Esophagus squamous epithelium (tissue), 5 donors: Measurements from ENCODE around the gene CSTPP1. TPM values are rescaled to one million over a fixed set of nuclear protein-coding genes. Genes with fewer than 3 reads are reported as not detected.
"Not testable (repeated sequence)": the region's sequence is repeated elsewhere in the genome, so short reads cannot be mapped to it uniquely, and the experiment has no call there.

Source experiments
- DNase-seq: peaks from one replicate; lab custom pipeline; 2025; lab: John Stamatoyannopoulos, UW
- H3K27ac ChIP-seq, 4 donors: fragments of 200-600 bp; sonication (generic); one replicate each; pipeline ENCODE4 v1.5.1; 2016 to 2019; ENCODE audit warnings: mild to moderate bottlenecking in 1 of 4
- H3K27me3 ChIP-seq, 4 donors: fragments of 200-600 bp; sonication (generic); 1 replicate in 3 of 4; 2 replicates in 1 of 4; pipeline versions ENCODE4 v1.5.1 to v1.6.0; 2017 to 2021; ENCODE audit warnings: antibody characterized with exemption in 1 of 4
- H3K36me3 ChIP-seq, 3 donors: fragments of 200-600 bp; sonication (generic); one replicate each; pipeline ENCODE4 v1.5.1; 2016 to 2019
- H3K4me1 ChIP-seq, 3 donors: fragments of 200-600 bp; sonication (generic); one replicate each; pipeline ENCODE4 v1.5.1; 2017 to 2019
- H3K4me3 ChIP-seq, 4 donors: fragments of 200-600 bp; sonication (generic); 1 replicate in 3 of 4; 2 replicates in 1 of 4; pipeline ENCODE4 v1.5.1; 2016 to 2019; ENCODE audit warnings: mild to moderate bottlenecking in 2 of 4, moderate library complexity in 1 of 4
- H3K9me3 ChIP-seq, 3 donors: fragments of 200-600 bp; sonication (generic); one replicate each; pipeline ENCODE4 v1.5.1; 2016 to 2019
- POLR2A ChIP-seq, 4 donors: fragments of 450-650 bp; IDR thresholded peaks; one replicate each; pipeline ENCODE4 v1.6.1; 2017; ENCODE audit warnings: antibody characterized with exemption in 4 of 4, mild to moderate bottlenecking in 4 of 4, moderate library complexity in 3 of 4
- WGBS, 2 donors: methylation state at CpG; one replicate each; pipeline ENCODE4 v1.1.5; 2018; 5-methylcytosine and 5-hydroxymethylcytosine counted together
- intact Hi-C: fragments of 100-400 bp; cut with DNase I; formaldehyde crosslinking; loops from one replicate; pipeline ENCODE4 v1.15.0; 2022
- total RNA-seq, 4 donors: library from RNA; depleted of rRNA; stranded (reverse); fragments of >200 nt; gene quantifications; one replicate each; pipeline ENCODE4 v1.1.0, GENCODE V29; 2016
- TF ChIP-seq, protein P1 (sequence below), 6 experiments: fragments of 450-650 bp in 4 of 6; fragments of 200-600 bp in 2 of 6; sonication (generic) in 2 of 6; IDR thresholded peaks; one replicate each; pipeline ENCODE4 v1.5.1; 2016 to 2019; ENCODE audit warnings: antibody characterized with exemption in 6 of 6, mild to moderate bottlenecking in 4 of 6, moderate library complexity in 4 of 6
- donor health status: DM: yes; HTN: yes; CAD: no.

The CSTPP1 gene
- total RNA-seq, 4 donors from 2014 or later: 9.4 to 19.6 (median 16.4) TPM

DNA sequence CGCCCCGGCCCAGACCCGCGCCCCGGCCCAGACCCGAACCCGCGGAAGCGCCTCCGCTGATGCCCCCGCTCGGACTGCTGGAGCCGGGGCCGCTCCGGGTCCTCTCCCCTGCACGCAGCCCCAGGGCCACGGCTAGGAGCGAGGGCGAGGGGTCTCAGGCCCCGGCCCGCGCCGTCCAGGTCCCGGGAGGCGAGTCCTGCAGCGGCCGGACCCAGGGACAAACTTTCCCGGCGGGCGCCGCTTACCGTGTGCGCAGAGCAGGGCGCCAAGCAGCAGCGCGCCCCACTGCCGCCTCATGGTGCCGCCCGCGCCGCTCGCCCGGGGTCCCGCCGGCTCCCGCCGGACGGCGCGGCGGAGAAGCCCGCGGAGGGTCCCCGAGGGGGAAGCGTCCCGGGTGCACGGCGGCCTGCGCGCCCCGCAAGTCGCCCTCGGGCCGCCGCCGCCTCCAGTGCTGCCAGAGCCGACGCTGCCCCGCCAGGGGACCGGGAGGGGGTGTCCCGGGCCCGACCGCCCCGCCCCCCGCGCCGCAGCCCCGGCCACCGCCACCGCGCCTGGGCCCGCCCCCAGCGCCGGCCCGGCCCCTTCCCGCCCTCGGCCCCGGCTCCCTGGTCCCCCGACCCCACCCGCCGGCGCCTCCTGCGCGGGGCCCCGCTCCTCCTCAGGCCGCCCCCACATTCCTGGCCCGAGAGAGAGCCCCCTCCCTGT, 18.3 kb upstream of the CSTPP1 start, which contains the start of gene LRP4:
TSS of gene LRP4 (minus strand) at position 468 of the 705 bp plus-strand sequence. CDS start at position 297, 171 bp downstream.
- DNase-seq: no peak
- WGBS, 2 donors: no CpG with 5 or more reads among the region's 97 CpGs
- intact Hi-C loops: no loop called here
- TF ChIP-seq, protein P1, sequence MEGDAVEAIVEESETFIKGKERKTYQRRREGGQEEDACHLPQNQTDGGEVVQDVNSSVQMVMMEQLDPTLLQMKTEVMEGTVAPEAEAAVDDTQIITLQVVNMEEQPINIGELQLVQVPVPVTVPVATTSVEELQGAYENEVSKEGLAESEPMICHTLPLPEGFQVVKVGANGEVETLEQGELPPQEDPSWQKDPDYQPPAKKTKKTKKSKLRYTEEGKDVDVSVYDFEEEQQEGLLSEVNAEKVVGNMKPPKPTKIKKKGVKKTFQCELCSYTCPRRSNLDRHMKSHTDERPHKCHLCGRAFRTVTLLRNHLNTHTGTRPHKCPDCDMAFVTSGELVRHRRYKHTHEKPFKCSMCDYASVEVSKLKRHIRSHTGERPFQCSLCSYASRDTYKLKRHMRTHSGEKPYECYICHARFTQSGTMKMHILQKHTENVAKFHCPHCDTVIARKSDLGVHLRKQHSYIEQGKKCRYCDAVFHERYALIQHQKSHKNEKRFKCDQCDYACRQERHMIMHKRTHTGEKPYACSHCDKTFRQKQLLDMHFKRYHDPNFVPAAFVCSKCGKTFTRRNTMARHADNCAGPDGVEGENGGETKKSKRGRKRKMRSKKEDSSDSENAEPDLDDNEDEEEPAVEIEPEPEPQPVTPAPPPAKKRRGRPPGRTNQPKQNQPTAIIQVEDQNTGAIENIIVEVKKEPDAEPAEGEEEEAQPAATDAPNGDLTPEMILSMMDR (IDR thresholded peaks at IDR 0.05): no peak
- no peak for TF ChIP-seq POLR2A (IDR thresholded peaks at IDR 0.05)
- H3K27me3 ChIP-seq: peaks cover 0 to 27% (median 0%) of the 10 kb centered on the region in 4 donors
- peaks cover 26 to 78% (median 35%) of the 10 kb centered on the region in 3 donors for H3K4me1 ChIP-seq
- no peaks in the 10 kb centered on the region for H3K36me3 ChIP-seq
- H3K4me3 ChIP-seq: peak within 1 kb of the TSS; percentile 56 to 85 (median 68)
- no peaks in the 10 kb centered on the region for H3K9me3 ChIP-seq
- peak within 1 kb of the TSS; percentile 57 to 82 (median 71) for H3K27ac ChIP-seq

- H3K4me3 ChIP-seq: peak overlapping the region; percentile 56 to 85 (median 68)
- H3K36me3 ChIP-seq: no peaks in the 10 kb centered on the region
- 24 to 28% methylated on average over 16 of the region's 17 CpGs for WGBS, 2 donors
- intact Hi-C loops: no loop called here
- H3K27me3 ChIP-seq: peaks cover 0 to 22% (median 0%) of the 10 kb centered on the region in 4 donors
- H3K9me3 ChIP-seq: no peaks in the 10 kb centered on the region
- DNase-seq: no peak
- TF ChIP-seq, protein P1 (IDR thresholded peaks at IDR 0.05): no peak
- no peak for TF ChIP-seq POLR2A (IDR thresholded peaks at IDR 0.05)
- peak overlapping the region in 3 of 4 donors; percentile 57 to 78 (median 63) for H3K27ac ChIP-seq
- H3K4me1 ChIP-seq: peaks cover 26 to 78% (median 35%) of the 10 kb centered on the region in 3 donors
Measured at GRCh38 chr11:46918788-46919513, 17.6 kb upstream of the CSTPP1 start.

- 17 to 36% methylated on average over 3 to 4 of the region's 4 CpGs for WGBS, 2 donors
- H3K4me1 ChIP-seq: peaks cover 26 to 75% (median 29%) of the 10 kb centered on the region in 3 donors
- no peak for DNase-seq
Measured at GRCh38 chr11:46920755-46921154, 15.8 kb upstream of the CSTPP1 start.

GRCh38 chr11:46927928-46928327, 8.6 kb upstream of the CSTPP1 start:
- H3K27ac ChIP-seq, H3K27me3 ChIP-seq, H3K4me3 ChIP-seq, intact Hi-C loops, H3K9me3 ChIP-seq, DNase-seq, H3K36me3 ChIP-seq: not testable (repeated sequence)
- 76 to 83% methylated on average over 3 to 4 of the region's 4 CpGs for WGBS, 2 donors
- H3K4me1 ChIP-seq: peaks cover 0 to 29% (median 0%) of the 10 kb centered on the region in 3 donors

More at GRCh38 chr11:46920755-46921154, 15.8 kb upstream of the CSTPP1 start:
- intact Hi-C loops: no loop called here
- Histone ChIP-seq H3K36me3 (no peaks in the 10 kb centered on the region), H3K27me3 (peaks cover 0 to 20% (median 0%) of the 10 kb centered on the region in 4 donors), H3K4me3 (no peak overlapping the region), H3K9me3 (no peaks in the 10 kb centered on the region), H3K27ac (peak overlapping the region; percentile 4 to 77 (median 66))
- no peak for TF ChIP-seq POLR2A (IDR thresholded peaks at IDR 0.05)
- TF ChIP-seq, protein P1 (IDR thresholded peaks at IDR 0.05): no peak

GRCh38 chr11:46928701-46929100, 7.9 kb upstream of the CSTPP1 start:
- intact Hi-C loops, H3K36me3 ChIP-seq, H3K27ac ChIP-seq, H3K4me3 ChIP-seq, H3K27me3 ChIP-seq, H3K9me3 ChIP-seq, DNase-seq: not testable (repeated sequence)
- H3K4me1 ChIP-seq: peaks cover 0 to 21% (median 0%) of the 10 kb centered on the region in 3 donors
- WGBS, 2 donors: 55 to 57% methylated on average over 1 of the region's 1 CpG

GRCh38 chr11:46930089-46930488, 6.5 kb upstream of the CSTPP1 start:
- intact Hi-C loops: no loop called here
- DNase-seq: no peak
- Histone ChIP-seq H3K27me3 (peaks cover 0 to 4% (median 0%) of the 10 kb centered on the region in 4 donors), H3K4me3 (no peak overlapping the region), H3K9me3 (no peaks in the 10 kb centered on the region), H3K36me3 (no peaks in the 10 kb centered on the region), H3K4me1 (peaks cover 0 to 11% (median 0%) of the 10 kb centered on the region in 3 donors), H3K27ac (peak overlapping the region in 1 of 4 donors; percentile 20)
- 64 to 74% methylated on average over 1 of the region's 1 CpG for WGBS, 2 donors
- no peak for TF ChIP-seq POLR2A (IDR thresholded peaks at IDR 0.05)
- TF ChIP-seq, protein P1 (IDR thresholded peaks at IDR 0.05): no peak
